HCT116 (cell line): ENCODE measurements around the gene IST1. TPM values are rescaled to one million over a fixed set of nuclear protein-coding genes. Genes with fewer than 3 reads are reported as not detected.

Experiments used
- ATAC-seq: fragments of 200-7000 bp; cut with Tn5 transposase; 2 replicates; pipeline ENCODE4 v1.9.1; 2020; ENCODE audit warnings: mild to moderate bottlenecking, moderate library complexity
- BruUV-seq: library from RNA; stranded (reverse); fragments of 400-500 nt; replicated peaks from 2 replicates; lab custom pipeline; 2021; lab: Mats Ljungman, UMichigan
- CTCF ChIA-PET: fragments of 300-600 bp; sonication (Branson Sonifier 250); formaldehyde crosslinking; loops from one replicate; lab custom pipeline; 2021; ENCODE audit warnings: antibody characterized with exemption; lab: Charles Lee
- POLR2A ChIA-PET: fragments of 300-600, 350-600 bp; sonication (Branson Sonifier 250); formaldehyde crosslinking; loops from one replicate; lab custom pipeline; 2021; ENCODE audit warnings: antibody characterized with exemption; lab: Charles Lee
- RAD21 ChIA-PET, 2 experiments: fragments of 300-600 bp; sonication (Branson Sonifier 250); formaldehyde crosslinking; loops; one replicate each; lab custom pipeline; 2023; ENCODE audit warnings: low total read pairs in 2 of 2; ENCODE audit not compliant: uncharacterized antibody in 2 of 2, unreplicated experiment in 2 of 2, low non-redundant PET in 1 of 2; lab: Charles Lee
- DNase-seq: peaks from one replicate; pipeline ENCODE4 v3.0.0-alpha.2; 2010; ENCODE audit warnings: low read depth, low spot score
- H2AFZ ChIP-seq: fragments of 200-600 bp; shearing (Covaris generic), sonication (generic); 2 replicates; pipeline ENCODE4 v1.6.1; 2017; ENCODE audit warnings: low read depth, mixed run types, mixed read lengths, antibody characterized with exemption, low read length; ENCODE audit not compliant: poor library complexity, severe bottlenecking
- H3K27ac ChIP-seq: 2 replicates; pipeline ENCODE4 v1.5.1; 2012; ENCODE audit warnings: low read depth, low read length
- H3K27me3 ChIP-seq: fragments of 200-600 bp; sonication (generic); 2 replicates; pipeline ENCODE4 v1.6.1; 2016; ENCODE audit warnings: mixed run types, low read length, mixed read lengths; ENCODE audit not compliant: insufficient read depth
- H3K36me3 ChIP-seq, 2 experiments: fragments of 200-500 bp in 1 of 2; fragments of 200-600 bp in 1 of 2; sonication (Bioruptor generic) in 1 of 2; sonication (generic) in 1 of 2; 2 replicates each; pipeline versions ENCODE4 v1.5.1 to v1.6.1; 2014 to 2016; ENCODE audit warnings: low read length in 2 of 2, inconsistent platforms in 1 of 2, mixed read lengths in 1 of 2, mixed run types in 1 of 2; ENCODE audit not compliant: insufficient read depth in 2 of 2, control insufficient read depth in 1 of 2
- H3K4me1 ChIP-seq, 2 experiments: fragments of 200-600 bp in 1 of 2; sonication (generic) in 1 of 2; 2 replicates each; pipeline versions ENCODE4 v1.5.1 to v1.6.1; 2012 to 2017; ENCODE audit warnings: low read length in 2 of 2, inconsistent platforms in 1 of 2, mild to moderate bottlenecking in 1 of 2, mixed read lengths in 1 of 2, mixed run types in 1 of 2, moderate library complexity in 1 of 2; ENCODE audit not compliant: insufficient read depth in 2 of 2, control insufficient read depth in 1 of 2
- H3K4me2 ChIP-seq: fragments of 200-600 bp; sonication (generic); 2 replicates; pipeline ENCODE4 v1.6.1; 2017; ENCODE audit warnings: mixed run types, low read length, mixed read lengths
- H3K4me3 ChIP-seq, 2 experiments: fragments of 200-600 bp in 1 of 2; sonication (generic) in 1 of 2; replicated peaks in 1 of 2; 2 replicates each; pipeline ENCODE4 v1.5.1; 2011 to 2016; ENCODE audit warnings: low read length in 2 of 2, control low read depth in 1 of 2, low read depth in 1 of 2, mild to moderate bottlenecking in 1 of 2, mixed read lengths in 1 of 2, mixed run types in 1 of 2
- H3K79me2 ChIP-seq: fragments of 200-600 bp; sonication (generic); 2 replicates; pipeline ENCODE4 v1.6.1; 2017; ENCODE audit warnings: mild to moderate bottlenecking, mixed run types, low read length, moderate library complexity, mixed read lengths; ENCODE audit not compliant: insufficient read depth
- H3K9ac ChIP-seq: fragments of 200-600 bp; sonication (generic); 2 replicates; pipeline ENCODE4 v1.6.1; 2016; ENCODE audit warnings: low read length, mixed read lengths
- H3K9me2 ChIP-seq: fragments of 200-600 bp; sonication (generic), shearing (Covaris generic); 2 replicates; pipeline ENCODE4 v1.6.1; 2017; ENCODE audit warnings: mixed run types, mild to moderate bottlenecking, moderate library complexity; ENCODE audit not compliant: insufficient read depth
- H3K9me3 ChIP-seq, 2 experiments: fragments of 200-500 bp in 1 of 2; fragments of 200-600 bp in 1 of 2; sonication (Bioruptor generic) in 1 of 2; sonication (generic) in 1 of 2; 2 replicates each; pipeline ENCODE4 v1.6.1; 2014 to 2017; ENCODE audit warnings: low read length in 2 of 2, mixed read lengths in 2 of 2, inconsistent platforms in 1 of 2, low read depth in 1 of 2, mild to moderate bottlenecking in 1 of 2, mixed run types in 1 of 2, moderate library complexity in 1 of 2; ENCODE audit not compliant: control insufficient read depth in 1 of 2, insufficient read depth in 1 of 2
- H4K20me1 ChIP-seq: fragments of 200-600 bp; sonication (generic), shearing (Covaris generic); 2 replicates; pipeline ENCODE4 v1.6.1; 2017; ENCODE audit warnings: mixed run types, mild to moderate bottlenecking, moderate library complexity; ENCODE audit not compliant: insufficient read depth
- EZH2 ChIP-seq: fragments of 200-600 bp; sonication (generic); IDR thresholded peaks from 2 replicates; pipeline ENCODE4 v1.6.1; 2017; ENCODE audit warnings: antibody characterized with exemption, mixed run types
- JUND ChIP-seq: IDR thresholded peaks from 2 replicates; pipeline ENCODE4 v1.6.1; 2012
- REST ChIP-seq: IDR thresholded peaks from 2 replicates; pipeline ENCODE4 v1.6.1; 2012; ENCODE audit warnings: low read depth
- SIN3A ChIP-seq: IDR thresholded peaks from 2 replicates; pipeline ENCODE4 v1.6.1; 2012; ENCODE audit warnings: low read depth
- SP1 ChIP-seq: IDR thresholded peaks from 2 replicates; pipeline ENCODE4 v1.6.1; 2012; ENCODE audit warnings: low read depth
- TCF7L2 ChIP-seq: IDR thresholded peaks from 2 replicates; pipeline ENCODE4 v1.7.0; 2011; ENCODE audit warnings: borderline replicate concordance, inconsistent platforms; ENCODE audit not compliant: insufficient read depth, insufficient read length; ENCODE audit errors: extremely low read depth
- ZBTB33 ChIP-seq: IDR thresholded peaks from 2 replicates; pipeline ENCODE4 v1.6.1; 2011; ENCODE audit warnings: mild to moderate bottlenecking, low read length, moderate library complexity; ENCODE audit not compliant: insufficient replicate concordance; ENCODE audit errors: extremely low read depth
- ZNF274 ChIP-seq: fragments of 200-500 bp; sonication (Bioruptor generic); IDR thresholded peaks from 2 replicates; pipeline ENCODE4 v1.6.1; 2014; ENCODE audit warnings: mild to moderate bottlenecking, low read depth, low read length, inconsistent platforms
- intact Hi-C: fragments of 100-400 bp; cut with micrococcal nuclease; formaldehyde crosslinking; loops from 2 replicates; pipeline ENCODE4 v1.10.0; 2022
- total RNA-seq: library from RNA; stranded (reverse); gene quantifications from one replicate; pipeline ENCODE4 v1.2.1, GENCODE V29; 2021; ENCODE audit not compliant: unreplicated experiment
- TF ChIP-seq, protein P1 (sequence below), 3 experiments: fragments of 200-600 bp in 1 of 3; sonication (generic) in 1 of 3; IDR thresholded peaks in 2 of 3; conservative IDR thresholded peaks in 1 of 3; 2 replicates each; pipeline ENCODE4 v1.5.1; 2012 to 2017; ENCODE audit warnings: low read depth in 2 of 3, low read length in 2 of 3, antibody characterized with exemption in 1 of 3, borderline replicate concordance in 1 of 3, control low read depth in 1 of 3, mild to moderate bottlenecking in 1 of 3, mixed read lengths in 1 of 3, mixed run types in 1 of 3, moderate library complexity in 1 of 3; ENCODE audit not compliant: insufficient read depth in 1 of 3

IST1 gene
- total RNA-seq, 1 experiment from 2014 or later, result 191 TPM

DNA sequence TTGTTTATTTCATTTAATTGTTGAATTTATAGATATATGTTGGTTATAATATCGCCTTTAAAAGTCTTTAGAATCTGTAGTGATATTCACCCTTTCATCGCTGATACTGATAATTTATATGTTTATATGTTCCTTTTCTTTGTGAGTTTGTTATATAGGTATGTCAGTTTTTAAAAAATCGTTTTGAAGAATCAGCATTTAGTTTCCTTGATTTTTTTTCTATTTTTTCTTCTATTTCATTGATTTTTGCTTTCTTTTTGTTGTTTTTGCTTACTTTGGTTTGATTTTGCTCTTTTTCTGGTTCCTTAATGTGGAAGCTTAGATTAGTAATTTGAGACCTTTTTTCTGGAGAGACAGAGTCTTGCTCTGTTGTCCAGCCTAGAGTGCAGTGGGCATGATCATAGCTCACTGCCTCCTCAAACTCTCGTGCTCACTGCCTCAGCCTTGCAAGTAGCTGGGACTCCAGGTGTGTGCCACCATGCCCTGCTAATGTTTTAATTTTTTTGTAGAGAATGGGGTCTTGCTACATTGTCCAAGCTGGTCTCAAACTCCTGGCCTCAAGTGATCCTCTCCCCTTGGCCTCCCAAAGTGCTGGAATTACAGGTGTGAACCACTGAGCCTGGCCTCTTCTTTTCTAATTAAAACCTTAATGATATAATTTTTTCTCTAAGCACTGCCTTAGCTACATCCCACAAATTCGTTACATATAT is 7.5 kb downstream of the IST1 start:
- Histone ChIP-seq H2AFZ (no peak overlapping the region), H3K4me1 (no peaks in the 10 kb centered on the region), H3K9me2 (no peaks in the 10 kb centered on the region), H3K9me3 (no peaks in the 10 kb centered on the region), H3K27me3 (no peaks in the 10 kb centered on the region), H3K9ac (no peak overlapping the region), H3K79me2 (peaks cover 100% of the 10 kb centered on the region), H3K4me3 (no peak overlapping the region), H3K27ac (no peak overlapping the region), H3K4me2 (no peak overlapping the region), H3K36me3 (no peaks in the 10 kb centered on the region), H4K20me1 (peaks cover 50% of the 10 kb centered on the region)
- DNase-seq, result no peak
- ChIA-PET POLR2A (interaction anchor here (0.8 to 1.2 kb wide), 2 partner anchors 11 to 12 kb away, joined by 3 to 4 read pairs; no protein-coding TSS in a partner anchor), CTCF (no interaction called here), RAD21 (interaction anchor here in 1 of 2 experiments (0.6 kb wide), 1 partner anchor 56 kb away, joined by 4 read pairs; no protein-coding TSS in a partner anchor)
- no TSS peak for BruUV-seq
- no peak for ATAC-seq
- intact Hi-C loops, result no loop called here
- TF ChIP-seq TCF7L2 (no peak), EZH2 (no peak), ZBTB33 (no peak), REST (no peak), ZNF274 (no peak), SIN3A (no peak), SP1 (no peak), JUND (no peak)
- TF ChIP-seq, protein P1, sequence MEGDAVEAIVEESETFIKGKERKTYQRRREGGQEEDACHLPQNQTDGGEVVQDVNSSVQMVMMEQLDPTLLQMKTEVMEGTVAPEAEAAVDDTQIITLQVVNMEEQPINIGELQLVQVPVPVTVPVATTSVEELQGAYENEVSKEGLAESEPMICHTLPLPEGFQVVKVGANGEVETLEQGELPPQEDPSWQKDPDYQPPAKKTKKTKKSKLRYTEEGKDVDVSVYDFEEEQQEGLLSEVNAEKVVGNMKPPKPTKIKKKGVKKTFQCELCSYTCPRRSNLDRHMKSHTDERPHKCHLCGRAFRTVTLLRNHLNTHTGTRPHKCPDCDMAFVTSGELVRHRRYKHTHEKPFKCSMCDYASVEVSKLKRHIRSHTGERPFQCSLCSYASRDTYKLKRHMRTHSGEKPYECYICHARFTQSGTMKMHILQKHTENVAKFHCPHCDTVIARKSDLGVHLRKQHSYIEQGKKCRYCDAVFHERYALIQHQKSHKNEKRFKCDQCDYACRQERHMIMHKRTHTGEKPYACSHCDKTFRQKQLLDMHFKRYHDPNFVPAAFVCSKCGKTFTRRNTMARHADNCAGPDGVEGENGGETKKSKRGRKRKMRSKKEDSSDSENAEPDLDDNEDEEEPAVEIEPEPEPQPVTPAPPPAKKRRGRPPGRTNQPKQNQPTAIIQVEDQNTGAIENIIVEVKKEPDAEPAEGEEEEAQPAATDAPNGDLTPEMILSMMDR (IDR thresholded peaks at IDR 0.05 in 2 of 3, conservative IDR thresholded peaks at IDR 0.05 in 1 of 3; ENCODE audit: borderline replicate concordance in 1 of 3, insufficient read depth in 1 of 3, low read depth in 2 of 3, low read length in 2 of 3), result no peak
